CD4-positive, alpha-beta T cell (primary cell): ENCODE data around the gene ABRACL. TPM values are rescaled to one million over a fixed set of nuclear protein-coding genes. Genes with fewer than 3 reads are reported as not detected.

ENCODE experiments used
- ATAC-seq: fragments of 200-7000 bp; cut with Tn5 transposase; one replicate; pipeline ENCODE4 v1.10.0; 2022; ENCODE audit warnings: mild to moderate bottlenecking; ENCODE audit not compliant: poor library complexity
- CTCF ChIA-PET: fragments of 350-600 bp; sonication (Branson Sonifier 250); formaldehyde crosslinking; loops from one replicate; lab custom pipeline; 2021; ENCODE audit warnings: antibody characterized with exemption, inconsistent platforms; lab: Charles Lee
- POLR2A ChIA-PET: fragments of 350-600 bp; sonication (Branson Sonifier 250); formaldehyde crosslinking; loops from one replicate; lab custom pipeline; 2021; ENCODE audit warnings: antibody characterized with exemption, inconsistent platforms; lab: Charles Lee
- DNase-seq, 14 experiments: peaks; one replicate each; pipeline ENCODE4 v3.0.0-alpha.2; 2013 to 2020; ENCODE audit warnings: mixed read lengths in 2 of 14
- H3K27ac ChIP-seq, 2 donors: one replicate each; pipeline versions ENCODE4 v1.5.1 to v1.7.0; 2013; ENCODE audit warnings: low read length in 2 of 2, low read depth in 1 of 2, mild to moderate bottlenecking in 1 of 2
- H3K27me3 ChIP-seq, 2 experiments: 1 replicate in 1 of 2; 2 replicates in 1 of 2; pipeline versions ENCODE4 v1.6.1 to v1.7.0; 2013; ENCODE audit warnings: low read length in 2 of 2, control low read depth in 1 of 2, mild to moderate bottlenecking in 1 of 2, moderate library complexity in 1 of 2; ENCODE audit not compliant: insufficient read depth in 2 of 2, control insufficient read depth in 1 of 2
- H3K36me3 ChIP-seq: one replicate; pipeline ENCODE4 v1.6.1; 2013; ENCODE audit warnings: low read length, control low read depth; ENCODE audit not compliant: insufficient read depth
- H3K4me1 ChIP-seq: one replicate; pipeline ENCODE4 v1.6.1; 2013; ENCODE audit warnings: low read length, control low read depth; ENCODE audit not compliant: insufficient read depth
- H3K4me3 ChIP-seq: one replicate; pipeline ENCODE4 v1.5.1; 2013; ENCODE audit warnings: mild to moderate bottlenecking, low read length, moderate library complexity
- H3K9me3 ChIP-seq, 2 experiments: 1 replicate in 1 of 2; 2 replicates in 1 of 2; pipeline versions ENCODE4 v1.6.1 to v1.7.0; 2013; ENCODE audit warnings: low read length in 2 of 2, mild to moderate bottlenecking in 2 of 2, control low read depth in 1 of 2, moderate library complexity in 1 of 2; ENCODE audit not compliant: control insufficient read depth in 1 of 2, insufficient read depth in 1 of 2
- H3K27ac Mint-ChIP-seq: one replicate; pipeline ENCODE4 v1.8.0; 2020; ENCODE audit warnings: mixed read lengths
- H3K27me3 Mint-ChIP-seq: one replicate; pipeline ENCODE4 v1.8.0; 2021; ENCODE audit warnings: mixed read lengths
- H3K36me3 Mint-ChIP-seq: one replicate; pipeline ENCODE4 v1.8.0; 2021; ENCODE audit warnings: low read depth, mixed read lengths
- H3K4me1 Mint-ChIP-seq: one replicate; pipeline ENCODE4 v1.8.0; 2021; ENCODE audit warnings: low read depth, mixed read lengths
- H3K4me3 Mint-ChIP-seq: one replicate; pipeline ENCODE4 v1.8.0; 2020; ENCODE audit warnings: mild to moderate bottlenecking, mixed read lengths
- H3K9me3 Mint-ChIP-seq: one replicate; pipeline ENCODE4 v1.8.0; 2020; ENCODE audit warnings: mixed read lengths
- CTCF ChIP-seq: fragments of 200-600 bp; IDR thresholded peaks from one replicate; pipeline ENCODE4 v1.8.0; 2022; ENCODE audit warnings: antibody characterized with exemption, mild to moderate bottlenecking
- intact Hi-C, 2 experiments: fragments of 100-400 bp; cut with DNase I in 1 of 2; cut with micrococcal nuclease in 1 of 2; formaldehyde crosslinking; loops; one replicate each; pipeline versions ENCODE4 v1.15.1 to v1.9.0; 2023 to 2025; cut with DNase I, micrococcal nuclease
- total RNA-seq, 174 experiments: library from RNA in 2 of 174; stranded (reverse) in 2 of 174; gene quantifications; one replicate each; pipeline ENCODE4 v1.2.3 and lab custom pipeline; 2021 to 2026

The ABRACL gene
- total RNA-seq, 2 experiments from 2014 or later: 36.8 to 40.6 TPM

GRCh38 chr6:139013185-139013800 is 15.3 kb upstream of the ABRACL start:
- no peak for ATAC-seq
- H3K9me3 Mint-ChIP-seq: no peaks in the 10 kb centered on the region
- H3K27me3 Mint-ChIP-seq: peaks cover 5% of the 10 kb centered on the region
- Histone ChIP-seq H3K36me3 (no peaks in the 10 kb centered on the region), H3K4me1 (no peaks in the 10 kb centered on the region), H3K27me3 (no peaks in the 10 kb centered on the region), H3K27ac (no peak overlapping the region), H3K4me3 (no peak overlapping the region), H3K9me3 (no peaks in the 10 kb centered on the region)
- H3K27ac Mint-ChIP-seq: no peak overlapping the region
- H3K4me3 Mint-ChIP-seq: no peak overlapping the region
- H3K36me3 Mint-ChIP-seq: no peaks in the 10 kb centered on the region
- intact Hi-C loops: no loop called here
- H3K4me1 Mint-ChIP-seq: peaks cover 6% of the 10 kb centered on the region
- DNase-seq: no peak
- ChIA-PET POLR2A (no interaction called here), CTCF (interaction anchor here (0.6 kb wide), 1 partner anchor 44 kb away, joined by 3 read pairs; no protein-coding TSS in a partner anchor)
- TF ChIP-seq CTCF: no peak

GRCh38 chr6:139014945-139015344 is 13.6 kb upstream of the ABRACL start:
- Mint-ChIP-seq H3K4me1 (peaks cover 6% of the 10 kb centered on the region), H3K36me3 (no peaks in the 10 kb centered on the region), H3K27ac (no peak overlapping the region), H3K27me3 (peaks cover 5% of the 10 kb centered on the region), H3K9me3 (no peaks in the 10 kb centered on the region), H3K4me3 (no peak overlapping the region)
- no peak for TF ChIP-seq CTCF
- Histone ChIP-seq H3K27ac (no peak overlapping the region), H3K4me3 (no peak overlapping the region), H3K9me3 (no peaks in the 10 kb centered on the region), H3K36me3 (no peaks in the 10 kb centered on the region), H3K4me1 (no peaks in the 10 kb centered on the region), H3K27me3 (no peaks in the 10 kb centered on the region)
- intact Hi-C loops: no loop called here
- ChIA-PET POLR2A (no interaction called here), CTCF (interaction anchor here (1.1 to 1.6 kb wide), 2 partner anchors 26 to 367 kb away, joined by 3 read pairs; no protein-coding TSS in a partner anchor)
- no peak for ATAC-seq
- DNase-seq: no peak

GRCh38 chr6:139016337-139017213 is 12.0 kb upstream of the ABRACL start:
- no peak overlapping the region for H3K4me3 Mint-ChIP-seq
- H3K4me1 Mint-ChIP-seq: peaks cover 6% of the 10 kb centered on the region
- Histone ChIP-seq H3K9me3 (no peaks in the 10 kb centered on the region), H3K4me3 (no peak overlapping the region), H3K4me1 (no peaks in the 10 kb centered on the region), H3K27ac (no peak overlapping the region), H3K36me3 (no peaks in the 10 kb centered on the region), H3K27me3 (no peaks in the 10 kb centered on the region)
- ATAC-seq (no peak), DNase-seq (no peak)
- intact Hi-C loops: no loop called here
- no peak overlapping the region for H3K27ac Mint-ChIP-seq
- no peaks in the 10 kb centered on the region for H3K36me3 Mint-ChIP-seq
- TF ChIP-seq CTCF: no peak
- peaks cover 5% of the 10 kb centered on the region for H3K27me3 Mint-ChIP-seq
- POLR2A ChIA-PET: no interaction called here
- no peaks in the 10 kb centered on the region for H3K9me3 Mint-ChIP-seq
- CTCF ChIA-PET: interaction anchor here (1.6 kb wide), 1 partner anchor 28 kb away, joined by 3 read pairs; no protein-coding TSS in a partner anchor
